Loucy (cell line): ENCODE measurements around the gene CWH43.

ENCODE experiments used
- H2AFZ ChIP-seq: fragments of 200-600 bp; sonication (generic); 2 replicates; pipeline ENCODE4 v1.6.0; 2016; ENCODE audit warnings: antibody characterized with exemption, mild to moderate bottlenecking, low read length, moderate library complexity
- H3F3A ChIP-seq: fragments of 200-600 bp; 2 replicates; pipeline ENCODE4 v1.6.0; 2016; ENCODE audit warnings: antibody characterized with exemption, low read depth, mild to moderate bottlenecking
- H3K27me3 ChIP-seq: fragments of 200-600 bp; sonication (generic); 2 replicates; pipeline ENCODE4 v1.6.1; 2014; ENCODE audit warnings: low read length, mild to moderate bottlenecking; ENCODE audit not compliant: insufficient read depth, poor library complexity, severe bottlenecking
- H3K36me3 ChIP-seq: fragments of 200-600 bp; sonication (generic); 2 replicates; pipeline ENCODE4 v1.6.1; 2016; ENCODE audit warnings: low read length; ENCODE audit not compliant: insufficient read depth
- H3K4me1 ChIP-seq: fragments of 200-600 bp; sonication (generic); 2 replicates; pipeline ENCODE4 v1.5.1; 2014; ENCODE audit warnings: low read length, mild to moderate bottlenecking; ENCODE audit not compliant: insufficient read depth, poor library complexity, severe bottlenecking
- H3K4me2 ChIP-seq: fragments of 200-600 bp; sonication (generic); 2 replicates; pipeline ENCODE4 v1.6.0; 2014; ENCODE audit warnings: antibody characterized with exemption, low read length, low read depth, mild to moderate bottlenecking; ENCODE audit not compliant: poor library complexity, severe bottlenecking
- H3K4me3 ChIP-seq: fragments of 200-600 bp; sonication (generic); 2 replicates; pipeline ENCODE4 v1.5.1; 2014; ENCODE audit warnings: low read length, mild to moderate bottlenecking, mixed read lengths; ENCODE audit not compliant: poor library complexity, severe bottlenecking
- H3K79me2 ChIP-seq: fragments of 200-600 bp; sonication (generic); 2 replicates; pipeline ENCODE4 v1.6.1; 2014; ENCODE audit warnings: low read length; ENCODE audit not compliant: insufficient read depth
- H3K9ac ChIP-seq: fragments of 200-600 bp; sonication (generic); 2 replicates; pipeline ENCODE4 v1.6.0; 2014; ENCODE audit warnings: mild to moderate bottlenecking, low read depth, low read length, moderate library complexity; ENCODE audit not compliant: poor library complexity, severe bottlenecking
- H3K9me2 ChIP-seq: fragments of 200-600 bp; sonication (generic); replicated peaks from 2 replicates; pipeline ENCODE4 v1.6.1; 2016; ENCODE audit warnings: low read depth, low read length, mixed read lengths
- H3K9me3 ChIP-seq: fragments of 200-600 bp; sonication (generic); 2 replicates; pipeline ENCODE4 v1.6.1; 2014; ENCODE audit warnings: mild to moderate bottlenecking, antibody characterized with exemption, low read length, low read depth; ENCODE audit not compliant: insufficient read depth
- H4K20me1 ChIP-seq: fragments of 200-600 bp; sonication (generic); 2 replicates; pipeline ENCODE4 v1.6.0; 2014; ENCODE audit warnings: antibody characterized with exemption, low read length, mild to moderate bottlenecking; ENCODE audit not compliant: insufficient read depth, poor library complexity, severe bottlenecking
- CTCF ChIP-seq: fragments of 200-600 bp; sonication (generic); conservative IDR thresholded peaks from 2 replicates; pipeline ENCODE4 v1.5.1; 2014; ENCODE audit warnings: mild to moderate bottlenecking, antibody characterized with exemption, low read length
- EZH2phosphoT487 ChIP-seq: fragments of 200-600 bp; IDR thresholded peaks from 2 replicates; pipeline ENCODE4 v1.6.1; 2018; ENCODE audit warnings: antibody characterized with exemption, mild to moderate bottlenecking, moderate library complexity, borderline replicate concordance

The CWH43 gene

GRCh38 chr4:48989461-48990203 lies 3.6 kb downstream of the CWH43 start:
- H3K79me2 ChIP-seq: no peaks in the 10 kb centered on the region
- no peak for TF ChIP-seq EZH2phosphoT487
- TF ChIP-seq CTCF: no peak
- no peaks in the 10 kb centered on the region for H3K4me1 ChIP-seq
- no peaks in the 10 kb centered on the region for H3K36me3 ChIP-seq
- no peaks in the 10 kb centered on the region for H3K9me2 ChIP-seq
- no peaks in the 10 kb centered on the region for H3K27me3 ChIP-seq
- no peak overlapping the region for H2AFZ ChIP-seq
- no peaks in the 10 kb centered on the region for H4K20me1 ChIP-seq
- H3K4me2 ChIP-seq: no peak overlapping the region
- no peaks in the 10 kb centered on the region for H3K9me3 ChIP-seq
- H3F3A ChIP-seq: no peaks in the 10 kb centered on the region
- no peak overlapping the region for H3K4me3 ChIP-seq
- no peak overlapping the region for H3K9ac ChIP-seq

GRCh38 chr4:48991357-48991756 lies 5.3 kb downstream of the CWH43 start:
- H4K20me1 ChIP-seq: no peaks in the 10 kb centered on the region
- H3K27me3 ChIP-seq: no peaks in the 10 kb centered on the region
- no peaks in the 10 kb centered on the region for H3K4me1 ChIP-seq
- H3K36me3 ChIP-seq: no peaks in the 10 kb centered on the region
- H3K9ac ChIP-seq: no peak overlapping the region
- TF ChIP-seq CTCF: no peak
- TF ChIP-seq EZH2phosphoT487: no peak
- H3K79me2 ChIP-seq: no peaks in the 10 kb centered on the region
- no peaks in the 10 kb centered on the region for H3K9me2 ChIP-seq
- no peak overlapping the region for H3K4me3 ChIP-seq
- H3K4me2 ChIP-seq: no peak overlapping the region
- H3K9me3 ChIP-seq: no peaks in the 10 kb centered on the region
- no peak overlapping the region for H2AFZ ChIP-seq
- H3F3A ChIP-seq: no peaks in the 10 kb centered on the region

GRCh38 chr4:48997962-48998361 lies 11.9 kb downstream of the CWH43 start:
- H3K36me3 ChIP-seq: no peaks in the 10 kb centered on the region
- no peaks in the 10 kb centered on the region for H3K9me3 ChIP-seq
- no peaks in the 10 kb centered on the region for H4K20me1 ChIP-seq
- H3K4me3 ChIP-seq: no peak overlapping the region
- H3K9ac ChIP-seq: no peak overlapping the region
- no peaks in the 10 kb centered on the region for H3F3A ChIP-seq
- H3K9me2 ChIP-seq: no peaks in the 10 kb centered on the region
- H3K79me2 ChIP-seq: no peaks in the 10 kb centered on the region
- H3K4me1 ChIP-seq: no peaks in the 10 kb centered on the region
- H3K4me2 ChIP-seq: no peak overlapping the region
- TF ChIP-seq CTCF (no peak), EZH2phosphoT487 (no peak)
- no peak overlapping the region for H2AFZ ChIP-seq
- H3K27me3 ChIP-seq: no peaks in the 10 kb centered on the region
